ENCODE data around the gene THRB.

Gene THRB

GRCh38 chr3:24493746-24494617 lies 668 bp downstream of the THRB start:
- H3K9me3 Mint-ChIP-seq: peaks cover 0 to 7% of the 10 kb centered on the region in 2 donors
- H3K27me3 Mint-ChIP-seq: peaks cover 14 to 49% of the 10 kb centered on the region in 2 donors
- H3K27ac Mint-ChIP-seq: no peak overlapping the region
- no peak for ATAC-seq (replicated peaks)
- peaks cover 0 to 2% of the 10 kb centered on the region in 2 donors for H3K4me1 Mint-ChIP-seq (ENCODE audit: low read depth in 2 of 2)
- no peak overlapping the region for H3K4me3 Mint-ChIP-seq
- DNase-seq: no peak
- no peaks in the 10 kb centered on the region for H3K36me3 Mint-ChIP-seq (ENCODE audit: insufficient read depth)

- peaks cover 0 to 7% of the 10 kb centered on the region in 2 donors for H3K9me3 Mint-ChIP-seq
- peaks cover 0 to 2% of the 10 kb centered on the region in 2 donors for H3K4me1 Mint-ChIP-seq (ENCODE audit: low read depth in 2 of 2)
- no peak overlapping the region for H3K4me3 Mint-ChIP-seq
- no peaks in the 10 kb centered on the region for H3K36me3 Mint-ChIP-seq (ENCODE audit: insufficient read depth)
- H3K27ac Mint-ChIP-seq: no peak overlapping the region
- peaks cover 14 to 49% of the 10 kb centered on the region in 2 donors for H3K27me3 Mint-ChIP-seq
- ATAC-seq (replicated peaks): no peak
- no peak for DNase-seq
Measured at GRCh38 chr3:24492971-24493551, 1.6 kb downstream of the THRB start.

GRCh38 chr3:24490151-24490550 lies 4.5 kb downstream of the THRB start:
- DNase-seq (no peak), ATAC-seq (replicated peaks) (no peak)
- Mint-ChIP-seq H3K27ac (no peak overlapping the region), H3K9me3 (peaks cover 0 to 7% of the 10 kb centered on the region in 2 donors), H3K36me3 (ENCODE audit: insufficient read depth) (no peaks in the 10 kb centered on the region), H3K27me3 (peaks cover 5 to 26% of the 10 kb centered on the region in 2 donors), H3K4me1 (ENCODE audit: low read depth in 2 of 2) (peaks cover 0 to 2% of the 10 kb centered on the region in 2 donors), H3K4me3 (no peak overlapping the region)

GRCh38 chr3:24487325-24488262 lies 7.1 kb downstream of the THRB start:
- no peaks in the 10 kb centered on the region for H3K36me3 Mint-ChIP-seq (ENCODE audit: insufficient read depth)
- no peaks in the 10 kb centered on the region for H3K4me1 Mint-ChIP-seq (ENCODE audit: low read depth in 2 of 2)
- no peak overlapping the region for H3K27ac Mint-ChIP-seq
- DNase-seq (no peak), ATAC-seq (replicated peaks) (no peak)
- H3K4me3 Mint-ChIP-seq: no peak overlapping the region
- H3K27me3 Mint-ChIP-seq: peaks cover 0 to 10% of the 10 kb centered on the region in 2 donors
- peaks cover under 1 to 7% of the 10 kb centered on the region in 2 donors for H3K9me3 Mint-ChIP-seq

GRCh38 chr3:24485511-24485910 lies 9.1 kb downstream of the THRB start:
- Mint-ChIP-seq H3K4me3 (no peak overlapping the region), H3K36me3 (ENCODE audit: insufficient read depth) (no peaks in the 10 kb centered on the region), H3K27me3 (no peaks in the 10 kb centered on the region), H3K27ac (no peak overlapping the region), H3K9me3 (peaks cover 0 to 4% of the 10 kb centered on the region in 2 donors), H3K4me1 (ENCODE audit: low read depth in 2 of 2) (no peaks in the 10 kb centered on the region)
- no peak for ATAC-seq (replicated peaks)
- no peak for DNase-seq

- H3K36me3 Mint-ChIP-seq (ENCODE audit: insufficient read depth): no peaks in the 10 kb centered on the region
- H3K27me3 Mint-ChIP-seq: no peaks in the 10 kb centered on the region
- no peak overlapping the region for H3K4me3 Mint-ChIP-seq
- ATAC-seq (replicated peaks) (no peak), DNase-seq (no peak)
- peaks cover 0 to 4% of the 10 kb centered on the region in 2 donors for H3K9me3 Mint-ChIP-seq
- no peak overlapping the region for H3K27ac Mint-ChIP-seq
- H3K4me1 Mint-ChIP-seq (ENCODE audit: low read depth in 2 of 2): no peaks in the 10 kb centered on the region
Measured at GRCh38 chr3:24483873-24484272, 10.8 kb downstream of the THRB start.

GRCh38 chr3:24482096-24482705 lies 12.4 kb downstream of the THRB start:
- ATAC-seq (replicated peaks) (no peak), DNase-seq (no peak)
- Mint-ChIP-seq H3K27ac (no peak overlapping the region), H3K9me3 (peaks cover 0 to 6% of the 10 kb centered on the region in 2 donors), H3K27me3 (no peaks in the 10 kb centered on the region), H3K36me3 (ENCODE audit: insufficient read depth) (no peaks in the 10 kb centered on the region), H3K4me1 (ENCODE audit: low read depth in 2 of 2) (no peaks in the 10 kb centered on the region), H3K4me3 (no peak overlapping the region)

- peaks cover 0 to 6% of the 10 kb centered on the region in 2 donors for H3K9me3 Mint-ChIP-seq
- ATAC-seq (replicated peaks) (no peak), DNase-seq (no peak)
- no peaks in the 10 kb centered on the region for H3K36me3 Mint-ChIP-seq (ENCODE audit: insufficient read depth)
- no peak overlapping the region for H3K27ac Mint-ChIP-seq
- H3K4me1 Mint-ChIP-seq (ENCODE audit: low read depth in 2 of 2): no peaks in the 10 kb centered on the region
- H3K27me3 Mint-ChIP-seq: no peaks in the 10 kb centered on the region
- no peak overlapping the region for H3K4me3 Mint-ChIP-seq
Measured at GRCh38 chr3:24481193-24481592, 13.5 kb downstream of the THRB start.

- H3K27me3 Mint-ChIP-seq: no peaks in the 10 kb centered on the region
- H3K36me3 Mint-ChIP-seq (ENCODE audit: insufficient read depth): no peaks in the 10 kb centered on the region
- DNase-seq: no peak
- no peak overlapping the region for H3K4me3 Mint-ChIP-seq
- H3K27ac Mint-ChIP-seq: no peak overlapping the region
- H3K9me3 Mint-ChIP-seq: peaks cover 0 to 6% of the 10 kb centered on the region in 2 donors
- no peak for ATAC-seq (replicated peaks)
- no peaks in the 10 kb centered on the region for H3K4me1 Mint-ChIP-seq (ENCODE audit: low read depth in 2 of 2)
Measured at GRCh38 chr3:24480497-24480896, 14.2 kb downstream of the THRB start.

GRCh38 chr3:24479816-24480215 lies 14.8 kb downstream of the THRB start:
- Mint-ChIP-seq H3K4me3 (no peak overlapping the region), H3K27ac (no peak overlapping the region), H3K36me3 (ENCODE audit: insufficient read depth) (no peaks in the 10 kb centered on the region), H3K9me3 (peaks cover 0 to 6% of the 10 kb centered on the region in 2 donors), H3K27me3 (no peaks in the 10 kb centered on the region), H3K4me1 (ENCODE audit: low read depth in 2 of 2) (no peaks in the 10 kb centered on the region)
- ATAC-seq (replicated peaks): no peak
- DNase-seq: no peak

GRCh38 chr3:24476871-24477656 lies 17.6 kb downstream of the THRB start:
- Mint-ChIP-seq H3K4me3 (no peak overlapping the region), H3K27me3 (no peaks in the 10 kb centered on the region), H3K27ac (no peak overlapping the region), H3K36me3 (ENCODE audit: insufficient read depth) (no peaks in the 10 kb centered on the region), H3K9me3 (peaks cover 0 to 3% of the 10 kb centered on the region in 2 donors), H3K4me1 (ENCODE audit: low read depth in 2 of 2) (no peaks in the 10 kb centered on the region)
- no peak for ATAC-seq (replicated peaks)
- no peak for DNase-seq

- Mint-ChIP-seq H3K4me1 (ENCODE audit: low read depth in 2 of 2) (no peaks in the 10 kb centered on the region), H3K4me3 (no peak overlapping the region), H3K36me3 (ENCODE audit: insufficient read depth) (no peaks in the 10 kb centered on the region), H3K27ac (no peak overlapping the region), H3K27me3 (no peaks in the 10 kb centered on the region), H3K9me3 (peaks cover 0 to 3% of the 10 kb centered on the region in 2 donors)
- DNase-seq (no peak), ATAC-seq (replicated peaks) (no peak)
Measured at GRCh38 chr3:24475925-24476324, 18.7 kb downstream of the THRB start.
